ENCODE results near the gene ATP1B2. TPM values are rescaled to one million over a fixed set of nuclear protein-coding genes. Genes with fewer than 3 reads are reported as not detected.

The ATP1B2 gene
- total RNA-seq, 1 experiment from 2014 or later, result not detected

DNA sequence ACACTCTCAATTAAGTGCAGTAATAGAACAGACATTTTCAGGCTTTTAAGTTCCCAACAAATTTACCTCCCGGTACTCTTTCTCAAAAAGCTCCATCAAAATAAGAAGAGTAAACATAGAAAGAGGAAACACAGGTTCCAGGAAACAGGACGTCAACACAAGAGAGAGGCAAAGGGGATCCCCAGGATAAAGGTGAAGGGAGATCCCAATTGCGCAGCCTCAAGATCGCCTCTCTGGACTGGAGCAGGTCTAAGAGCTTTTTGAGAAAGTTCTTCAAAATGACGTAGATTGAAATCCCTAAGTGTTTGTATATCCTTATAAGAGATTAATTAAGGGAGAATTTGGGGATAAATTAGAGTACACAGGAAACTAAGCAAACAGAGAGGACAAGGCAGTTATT, 32.1 kb upstream of the ATP1B2 start:
- Histone ChIP-seq H3K79me2 (ENCODE audit: insufficient read depth, low read length) (peaks cover 7% of the 10 kb centered on the region), H4K20me1 (ENCODE audit: insufficient read depth) (no peaks in the 10 kb centered on the region), H3K4me3 (replicated peaks in 1 of 2; ENCODE audit: low read depth in 1 of 2, low read length in 2 of 2) (no peak overlapping the region), H3K9me3 (ENCODE audit: control insufficient read depth in 1 of 2, insufficient read depth in 1 of 2, low read depth in 1 of 2, low read length in 2 of 2) (no peaks in the 10 kb centered on the region), H3K4me1 (ENCODE audit: control insufficient read depth in 1 of 2, insufficient read depth in 2 of 2, low read length in 2 of 2) (peaks cover 3 to 10% of the 10 kb centered on the region in 2 experiments; a peak in 3 of 4 replicates), H2AFZ (ENCODE audit: low read depth, low read length, poor library complexity, severe bottlenecking) (no peak overlapping the region), H3K27ac (ENCODE audit: low read depth, low read length) (no peak overlapping the region), H3K9me2 (ENCODE audit: insufficient read depth) (no peaks in the 10 kb centered on the region), H3K36me3 (ENCODE audit: control insufficient read depth in 1 of 2, insufficient read depth in 2 of 2, low read length in 2 of 2) (no peaks in the 10 kb centered on the region), H3K27me3 (ENCODE audit: insufficient read depth, low read length) (no peaks in the 10 kb centered on the region), H3K4me2 (ENCODE audit: low read length) (no peak overlapping the region), H3K9ac (ENCODE audit: low read length) (no peak overlapping the region)
- ATAC-seq, result no peak
- no peak for DNase-seq (ENCODE audit: low read depth, low spot score)
- intact Hi-C loops (cut with micrococcal nuclease), result no loop called here
- BruUV-seq (replicated peaks), result no TSS peak
- ChIA-PET POLR2A (interaction anchor here (1.7 kb wide), 1 partner anchor 9 kb away, joined by 5 read pairs; the partner anchor contains the start of gene SAT2), RAD21 (ENCODE audit: low non-redundant PET in 1 of 2, low total read pairs in 2 of 2, uncharacterized antibody in 2 of 2, unreplicated experiment in 2 of 2) (no interaction called here), CTCF (interaction anchor here (2.2 kb wide), 1 partner anchor 14 kb away, joined by 7 read pairs; no protein-coding TSS in a partner anchor)
- TF ChIP-seq SIN3A (IDR thresholded peaks at IDR 0.05; ENCODE audit: low read depth) (no peak), ZBTB33 (IDR thresholded peaks at IDR 0.05; ENCODE audit: extremely low read depth, insufficient replicate concordance, low read length) (no peak), SP1 (IDR thresholded peaks at IDR 0.05; ENCODE audit: low read depth) (no peak), ATF3 (IDR thresholded peaks at IDR 0.05) (no peak), POLR2A (IDR thresholded peaks at IDR 0.05; ENCODE audit: borderline replicate concordance, extremely low read depth, insufficient read depth, insufficient read length) (no peak), ZNF274 (IDR thresholded peaks at IDR 0.05; ENCODE audit: low read depth, low read length) (no peak), CBX3 (IDR thresholded peaks at IDR 0.05; ENCODE audit: low read depth) (no peak), CEBPB (IDR thresholded peaks at IDR 0.05; ENCODE audit: low read depth) (no peak), ELF1 (IDR thresholded peaks at IDR 0.05; ENCODE audit: borderline replicate concordance, low read depth) (no peak)

Measured in HCT116 (cell line).